GM23338 (cell line): ENCODE data around the gene ATF7. TPM values are rescaled to one million over a fixed set of nuclear protein-coding genes. Genes with fewer than 3 reads are reported as not detected.

ENCODE experiments used
- ATAC-seq: fragments of 200-7000 bp; cut with Tn5 transposase; 3 replicates; pipeline ENCODE4 v1.9.1; 2020
- DNase-seq: peaks from one replicate; pipeline ENCODE4 v3.0.0-alpha.2; 2015; ENCODE audit warnings: low spot score
- H2AFZ ChIP-seq: fragments of 200-600 bp; sonication (generic); 2 replicates; pipeline ENCODE4 v1.8.0; 2016; ENCODE audit warnings: antibody characterized with exemption, mild to moderate bottlenecking, moderate library complexity
- H3F3A ChIP-seq: fragments of 200-600 bp; sonication (generic); replicated peaks from 2 replicates; pipeline ENCODE4 v1.8.0; 2017; ENCODE audit warnings: antibody characterized with exemption, mixed run types, low read depth
- H3K27ac ChIP-seq: fragments of 200-600 bp; sonication (generic); 2 replicates; pipeline ENCODE4 v1.6.1; 2016; ENCODE audit warnings: low read depth
- H3K27me3 ChIP-seq: fragments of 200-600 bp; sonication (generic); 2 replicates; pipeline ENCODE4 v1.8.0; 2016; ENCODE audit warnings: mild to moderate bottlenecking, mixed run types, moderate library complexity; ENCODE audit not compliant: insufficient read depth
- H3K36me3 ChIP-seq: fragments of 200-600 bp; sonication (generic); 2 replicates; pipeline ENCODE4 v1.8.0; 2016; ENCODE audit warnings: mild to moderate bottlenecking; ENCODE audit not compliant: insufficient read depth
- H3K4me1 ChIP-seq: fragments of 200-600 bp; sonication (generic); 2 replicates; pipeline ENCODE4 v1.8.0; 2016; ENCODE audit warnings: mild to moderate bottlenecking, moderate library complexity; ENCODE audit not compliant: insufficient read depth
- H3K4me2 ChIP-seq: fragments of 200-600 bp; sonication (generic); 2 replicates; pipeline ENCODE4 v1.7.1; 2017; ENCODE audit warnings: mixed run types
- H3K4me3 ChIP-seq: fragments of 200-600 bp; sonication (generic); 2 replicates; pipeline ENCODE4 v1.6.1; 2016; ENCODE audit warnings: mixed run types
- H3K79me2 ChIP-seq: fragments of 200-600 bp; sonication (generic); replicated peaks from 2 replicates; pipeline ENCODE4 v1.8.0; 2017; ENCODE audit warnings: mild to moderate bottlenecking; ENCODE audit not compliant: insufficient read depth
- H3K9me2 ChIP-seq: fragments of 200-600 bp; sonication (generic); 2 replicates; pipeline ENCODE4 v1.8.0; 2017; ENCODE audit not compliant: insufficient read depth
- H4K20me1 ChIP-seq: fragments of 200-600 bp; sonication (generic); replicated peaks from 2 replicates; pipeline ENCODE4 v1.8.0; 2017; ENCODE audit warnings: mild to moderate bottlenecking; ENCODE audit not compliant: insufficient read depth
- H3K27ac Mint-ChIP-seq: 2 replicates; pipeline ENCODE4 v1.8.0; 2020; ENCODE audit warnings: inconsistent platforms, mild to moderate bottlenecking, moderate library complexity, mixed read lengths
- H3K27me3 Mint-ChIP-seq: 3 replicates; pipeline ENCODE4 v1.8.0; 2022; ENCODE audit warnings: low read depth, mild to moderate bottlenecking, moderate library complexity, mixed read lengths, inconsistent platforms; ENCODE audit not compliant: insufficient read depth, poor library complexity
- H3K36me3 Mint-ChIP-seq: 3 replicates; pipeline ENCODE4 v1.8.0; 2021; ENCODE audit warnings: low read depth, mild to moderate bottlenecking, inconsistent platforms, moderate library complexity, mixed read lengths
- H3K4me1 Mint-ChIP-seq: 3 replicates; pipeline ENCODE4 v1.8.0; 2020; ENCODE audit warnings: mild to moderate bottlenecking, inconsistent platforms, mixed read lengths
- H3K4me3 Mint-ChIP-seq: 3 replicates; pipeline ENCODE4 v1.8.0; 2021; ENCODE audit warnings: moderate library complexity, mild to moderate bottlenecking, inconsistent platforms, mixed read lengths
- H3K9me3 Mint-ChIP-seq: 3 replicates; pipeline ENCODE4 v1.8.0; 2020; ENCODE audit warnings: moderate library complexity, mild to moderate bottlenecking, inconsistent platforms, mixed read lengths
- CREB1 ChIP-seq: fragments of 250-450 bp; sonication (Bioruptor Pico); IDR thresholded peaks from 2 replicates; pipeline ENCODE4 v1.5.0; 2020; ENCODE audit warnings: low read depth, mild to moderate bottlenecking, moderate library complexity
- EZH2 ChIP-seq: fragments of 200-600 bp; sonication (generic); IDR thresholded peaks from one replicate; pipeline ENCODE4 v1.8.0; 2017; ENCODE audit warnings: antibody characterized with exemption, mild to moderate bottlenecking, low read depth; ENCODE audit not compliant: unreplicated experiment
- EZH2phosphoT487 ChIP-seq: fragments of 200-600 bp; sonication (generic); IDR thresholded peaks from one replicate; pipeline ENCODE4 v1.8.1; 2018; ENCODE audit warnings: antibody characterized with exemption; ENCODE audit not compliant: unreplicated experiment
- JUNB ChIP-seq: IDR thresholded peaks from one replicate; pipeline ENCODE4 v1.6.1; 2016; ENCODE audit warnings: antibody characterized with exemption; ENCODE audit not compliant: unreplicated experiment
- POLR2AphosphoS5 ChIP-seq: IDR thresholded peaks from 2 replicates; pipeline ENCODE4 v1.6.1; 2016; ENCODE audit warnings: antibody characterized with exemption, low read depth
- STAT1 ChIP-seq: IDR thresholded peaks from one replicate; pipeline ENCODE4 v1.6.1; 2016; ENCODE audit warnings: antibody characterized with exemption; ENCODE audit not compliant: unreplicated experiment
- ZNF114 ChIP-seq: fragments of 250-450 bp; sonication (Bioruptor Pico); IDR thresholded peaks from 2 replicates; pipeline ENCODE4 v1.5.0; 2020; ENCODE audit warnings: mild to moderate bottlenecking, moderate library complexity
- ZNF331 ChIP-seq: fragments of 250-450 bp; sonication (Bioruptor Pico); IDR thresholded peaks from 2 replicates; pipeline ENCODE4 v1.5.0; 2020; ENCODE audit warnings: low read depth, mild to moderate bottlenecking, moderate library complexity
- polyA plus RNA-seq: library from polyadenylated mRNA; unstranded; fragments of >200 nt; fragmentation: Nextera tagmentation; extraction: Ambion mirVana; gene quantifications from 2 replicates; pipeline ENCODE4 v1.2.1, GENCODE V29; 2016
- total RNA-seq: library from RNA; depleted of rRNA; stranded (reverse); fragments of >200 nt; shearing (Covaris generic); gene quantifications from 2 replicates; pipeline ENCODE4 v1.2.3, GENCODE V29; 2014
- TF ChIP-seq, protein P1 (sequence below): IDR thresholded peaks from 2 replicates; pipeline ENCODE4 v1.6.1; 2016; ENCODE audit warnings: antibody characterized with exemption
- TF ChIP-seq, protein P2 (sequence below), 2 experiments: fragments of 200-600 bp in 1 of 2; sonication (generic) in 1 of 2; conservative IDR thresholded peaks; 2 replicates each; pipeline versions ENCODE4 v1.5.1 to v1.6.1; 2016 to 2017; ENCODE audit warnings: antibody characterized with exemption in 2 of 2, low read depth in 2 of 2, mild to moderate bottlenecking in 2 of 2, moderate library complexity in 1 of 2

The ATF7 gene
- total and polyA plus RNA-seq, 2 experiments from 2014 or later, result 13.9 to 16.3 TPM

DNA sequence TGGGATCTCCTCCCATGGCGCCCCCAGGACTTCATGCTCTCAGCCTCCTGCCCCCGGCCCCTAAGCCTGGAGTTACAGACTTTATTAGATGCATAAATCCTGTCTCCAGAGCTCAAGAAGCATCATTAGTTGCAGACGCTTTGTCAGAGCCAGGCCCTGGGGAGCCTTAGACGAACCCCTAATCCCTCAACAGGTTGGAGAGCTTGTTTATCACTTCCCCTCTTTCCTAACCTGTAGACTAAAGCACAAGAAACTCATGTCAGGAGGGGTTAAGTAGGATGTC lies 118.6 kb downstream of the ATF7 start (continued):
- TF ChIP-seq, protein P1, sequence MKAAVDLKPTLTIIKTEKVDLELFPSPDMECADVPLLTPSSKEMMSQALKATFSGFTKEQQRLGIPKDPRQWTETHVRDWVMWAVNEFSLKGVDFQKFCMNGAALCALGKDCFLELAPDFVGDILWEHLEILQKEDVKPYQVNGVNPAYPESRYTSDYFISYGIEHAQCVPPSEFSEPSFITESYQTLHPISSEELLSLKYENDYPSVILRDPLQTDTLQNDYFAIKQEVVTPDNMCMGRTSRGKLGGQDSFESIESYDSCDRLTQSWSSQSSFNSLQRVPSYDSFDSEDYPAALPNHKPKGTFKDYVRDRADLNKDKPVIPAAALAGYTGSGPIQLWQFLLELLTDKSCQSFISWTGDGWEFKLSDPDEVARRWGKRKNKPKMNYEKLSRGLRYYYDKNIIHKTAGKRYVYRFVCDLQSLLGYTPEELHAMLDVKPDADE, result no peak
- TF ChIP-seq POLR2AphosphoS5 (no peak), EZH2phosphoT487 (no peak), JUNB (no peak)
- TF ChIP-seq, protein P2, sequence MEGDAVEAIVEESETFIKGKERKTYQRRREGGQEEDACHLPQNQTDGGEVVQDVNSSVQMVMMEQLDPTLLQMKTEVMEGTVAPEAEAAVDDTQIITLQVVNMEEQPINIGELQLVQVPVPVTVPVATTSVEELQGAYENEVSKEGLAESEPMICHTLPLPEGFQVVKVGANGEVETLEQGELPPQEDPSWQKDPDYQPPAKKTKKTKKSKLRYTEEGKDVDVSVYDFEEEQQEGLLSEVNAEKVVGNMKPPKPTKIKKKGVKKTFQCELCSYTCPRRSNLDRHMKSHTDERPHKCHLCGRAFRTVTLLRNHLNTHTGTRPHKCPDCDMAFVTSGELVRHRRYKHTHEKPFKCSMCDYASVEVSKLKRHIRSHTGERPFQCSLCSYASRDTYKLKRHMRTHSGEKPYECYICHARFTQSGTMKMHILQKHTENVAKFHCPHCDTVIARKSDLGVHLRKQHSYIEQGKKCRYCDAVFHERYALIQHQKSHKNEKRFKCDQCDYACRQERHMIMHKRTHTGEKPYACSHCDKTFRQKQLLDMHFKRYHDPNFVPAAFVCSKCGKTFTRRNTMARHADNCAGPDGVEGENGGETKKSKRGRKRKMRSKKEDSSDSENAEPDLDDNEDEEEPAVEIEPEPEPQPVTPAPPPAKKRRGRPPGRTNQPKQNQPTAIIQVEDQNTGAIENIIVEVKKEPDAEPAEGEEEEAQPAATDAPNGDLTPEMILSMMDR (conservative IDR thresholded peaks at IDR 0.05; ENCODE audit: low read depth in 2 of 2), result no peak

DNA sequence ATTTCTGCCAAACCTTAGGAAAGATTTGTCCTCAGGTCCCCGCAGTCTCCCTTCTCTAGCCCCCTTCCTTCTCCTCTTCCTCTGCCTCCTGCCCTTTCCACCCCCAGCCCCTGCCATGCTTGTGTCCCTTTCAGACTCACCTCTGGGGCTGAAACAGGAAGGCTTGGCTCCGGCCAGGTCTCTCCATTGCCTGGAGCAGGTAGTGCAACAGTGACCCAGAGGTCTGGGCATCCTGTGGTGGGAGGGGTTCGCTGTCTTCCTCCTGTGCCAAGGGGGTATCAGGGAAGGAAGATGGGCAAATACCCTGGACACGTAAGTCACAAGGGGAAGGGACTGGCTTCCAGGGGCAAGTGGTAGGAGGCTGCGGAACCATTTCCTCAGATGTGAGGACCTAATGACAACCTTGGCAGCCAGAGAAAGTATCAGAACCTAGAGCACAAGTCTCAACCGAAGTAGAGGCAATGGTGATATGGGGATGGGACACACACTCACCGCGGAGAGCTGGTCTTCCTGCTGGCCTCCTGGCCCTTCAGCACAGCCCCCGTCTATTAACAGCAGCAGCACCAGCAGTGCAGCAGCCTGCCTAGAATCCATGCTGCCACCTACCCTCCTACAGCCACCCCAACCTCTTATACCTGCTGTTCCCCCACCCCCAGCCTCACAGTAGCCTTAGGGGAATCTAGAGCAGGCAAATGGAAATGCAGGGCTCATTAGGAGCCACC lies 119.1 kb downstream of the ATF7 start, which contains the start of gene NPFF:
TSS of gene NPFF (minus strand) at position 604 of the 722 bp plus-strand sequence. CDS start at position 594, 10 bp downstream.
- H3K4me1 Mint-ChIP-seq, result peaks cover 12% of the 10 kb centered on the region
- H3K4me3 ChIP-seq, result no peak within 1 kb of the TSS
- no peaks in the 10 kb centered on the region; the same call in 2 of the 3 replicates for H3K9me3 Mint-ChIP-seq
- peaks cover 35% of the 10 kb centered on the region for H3K36me3 Mint-ChIP-seq
- TF ChIP-seq STAT1 (no peak), EZH2 (no peak), ZNF114 (no peak), EZH2phosphoT487 (no peak), POLR2AphosphoS5 (no peak; the same call in 1 of the 2 replicates), ZNF331 (CRISPR knock-in tag) (no peak), CREB1 (no peak), JUNB (no peak)
- TF ChIP-seq, protein P1, result no peak
- TF ChIP-seq, protein P2 (conservative IDR thresholded peaks at IDR 0.05; ENCODE audit: low read depth in 2 of 2), result no peak
- no peak within 1 kb of the TSS for H3K27ac Mint-ChIP-seq
- no peak within 1 kb of the TSS for H3K27ac ChIP-seq
- peaks cover 4% of the 10 kb centered on the region; the same call in 1 of the 2 replicates for H3F3A ChIP-seq
- DNase-seq, result no peak
- peak; percentile 10; the same call in 2 of the 3 replicates for ATAC-seq
- H4K20me1 ChIP-seq, result no peaks in the 10 kb centered on the region
- H2AFZ ChIP-seq, result no peak within 1 kb of the TSS
- H3K4me1 ChIP-seq, result peaks cover 2% of the 10 kb centered on the region
- H3K79me2 ChIP-seq, result peaks cover 7% of the 10 kb centered on the region
- no peaks in the 10 kb centered on the region for H3K27me3 ChIP-seq
- peaks cover 14% of the 10 kb centered on the region for H3K27me3 Mint-ChIP-seq
- H3K9me2 ChIP-seq, result no peaks in the 10 kb centered on the region
- H3K4me2 ChIP-seq, result no peak within 1 kb of the TSS
- no peaks in the 10 kb centered on the region; the same call in 1 of the 2 replicates for H3K36me3 ChIP-seq
- no peak within 1 kb of the TSS for H3K4me3 Mint-ChIP-seq
